Omental fat pad (tissue), 4 donors: Measurements from ENCODE around the gene TTC7B. TPM values are rescaled to one million over a fixed set of nuclear protein-coding genes. Genes with fewer than 3 reads are reported as not detected.

Source experiments
- ATAC-seq: fragments of 150-250 bp; one replicate; pipeline ENCODE4 v1.9.1; 2016; ENCODE audit warnings: mild to moderate bottlenecking, moderate library complexity; ENCODE audit not compliant: low FRiP score
- DNase-seq: peaks from one replicate; pipeline ENCODE4 v3.0.0-alpha.2; 2019; ENCODE audit warnings: low spot score
- CTCF ChIP-seq, 3 donors: fragments of 450-650 bp; IDR thresholded peaks; one replicate each; pipeline ENCODE4 v1.5.1; 2016 to 2017; ENCODE audit warnings: antibody characterized with exemption in 3 of 3, mild to moderate bottlenecking in 3 of 3, moderate library complexity in 2 of 3
- total RNA-seq, 4 donors: library from RNA; depleted of rRNA; stranded (reverse); fragments of >200 nt; gene quantifications; one replicate each; pipeline ENCODE4 v1.1.0, GENCODE V29; 2016

TTC7B gene
- total RNA-seq, 4 donors from 2014 or later: 31.9 to 56.3 (median 38.4) TPM

- peak; percentile 50 for ATAC-seq
- no peak for DNase-seq
Measured at GRCh38 chr14:90676912-90677311, 139.3 kb downstream of the TTC7B start.

GRCh38 chr14:90676356-90676755 is 139.9 kb downstream of the TTC7B start:
- TF ChIP-seq CTCF (IDR thresholded peaks at IDR 0.05): no peak
- ATAC-seq: no peak
- DNase-seq: no peak

More at GRCh38 chr14:90676912-90677311, 139.3 kb downstream of the TTC7B start:
- no peak for TF ChIP-seq CTCF (IDR thresholded peaks at IDR 0.05)

GRCh38 chr14:90675399-90675798 is 140.8 kb downstream of the TTC7B start:
- ATAC-seq: no peak
- DNase-seq: no peak
- no peak for TF ChIP-seq CTCF (IDR thresholded peaks at IDR 0.05)

- DNase-seq (no peak), ATAC-seq (no peak)
- TF ChIP-seq CTCF (IDR thresholded peaks at IDR 0.05): no peak
Measured at GRCh38 chr14:90674716-90675115, 141.5 kb downstream of the TTC7B start.

GRCh38 chr14:90674043-90674670 is 142.1 kb downstream of the TTC7B start:
- ATAC-seq: no peak
- no peak for TF ChIP-seq CTCF (IDR thresholded peaks at IDR 0.05)
- DNase-seq: no peak

- no peak for TF ChIP-seq CTCF (IDR thresholded peaks at IDR 0.05)
- ATAC-seq (no peak), DNase-seq (no peak)
Measured at GRCh38 chr14:90671382-90672234, 144.6 kb downstream of the TTC7B start.
